Hypothalamus (tissue), 51 donors: ENCODE measurements around the gene CELF4.
A peak's percentile ranks its signal among the peaks of the same experiment; 100 is the strongest.

Source experiments
- DNase-seq, 51 donors: peaks; one replicate each; lab custom pipeline; 2025; lab: John Stamatoyannopoulos, UW

The CELF4 gene

DNA sequence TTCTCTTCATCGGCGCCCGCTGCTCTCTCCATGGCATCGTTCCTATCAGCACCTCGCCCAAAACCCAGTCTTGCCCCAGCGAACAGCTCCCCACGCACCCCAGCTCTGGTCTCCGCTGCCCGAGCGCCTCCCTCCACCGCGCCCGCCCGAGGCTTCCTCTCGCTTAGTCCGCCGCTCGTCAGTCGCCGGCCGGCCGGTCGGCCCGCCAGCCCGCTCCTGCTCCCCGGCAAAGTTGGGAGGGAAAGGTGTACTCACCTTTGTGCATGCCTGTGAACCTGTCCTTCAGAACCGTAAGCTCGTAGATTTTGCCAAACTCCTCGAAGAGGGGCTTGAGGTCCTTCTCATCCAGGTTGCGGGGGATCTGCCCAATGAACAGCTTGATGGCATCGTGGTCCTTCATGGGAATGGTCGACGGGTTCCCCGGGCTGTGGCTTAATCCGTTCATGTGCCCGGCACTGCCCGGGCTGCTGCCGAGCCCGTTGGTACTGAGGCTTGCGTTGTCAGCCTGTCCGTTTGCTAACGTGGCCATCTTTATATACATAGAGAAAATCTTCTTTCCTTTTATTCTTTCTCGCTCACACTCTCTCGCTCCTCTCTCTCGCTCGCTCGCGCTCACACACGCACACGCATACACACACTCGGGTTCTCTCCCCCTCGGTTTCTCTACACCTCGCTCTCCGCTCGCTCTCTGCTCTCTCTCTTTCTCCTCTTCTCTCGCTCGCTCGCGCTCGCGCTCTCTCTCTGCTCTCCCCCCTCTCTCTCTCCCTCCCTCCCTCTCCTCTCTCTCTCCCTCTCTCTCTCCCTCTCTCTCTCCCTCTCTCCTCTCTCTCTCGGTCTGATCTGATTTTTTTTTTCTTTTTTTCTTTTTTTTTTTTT is at the start of gene CELF4:
CELF4 (minus strand) TSS at position 698 of the 876 bp plus-strand sequence.
- peak in 17 of 51 donors; percentile 24 to 64 (median 44) for DNase-seq

GRCh38 chr18:37613253-37613565 is 47.6 kb upstream of the CELF4 start:
- DNase-seq = no peak

DNA sequence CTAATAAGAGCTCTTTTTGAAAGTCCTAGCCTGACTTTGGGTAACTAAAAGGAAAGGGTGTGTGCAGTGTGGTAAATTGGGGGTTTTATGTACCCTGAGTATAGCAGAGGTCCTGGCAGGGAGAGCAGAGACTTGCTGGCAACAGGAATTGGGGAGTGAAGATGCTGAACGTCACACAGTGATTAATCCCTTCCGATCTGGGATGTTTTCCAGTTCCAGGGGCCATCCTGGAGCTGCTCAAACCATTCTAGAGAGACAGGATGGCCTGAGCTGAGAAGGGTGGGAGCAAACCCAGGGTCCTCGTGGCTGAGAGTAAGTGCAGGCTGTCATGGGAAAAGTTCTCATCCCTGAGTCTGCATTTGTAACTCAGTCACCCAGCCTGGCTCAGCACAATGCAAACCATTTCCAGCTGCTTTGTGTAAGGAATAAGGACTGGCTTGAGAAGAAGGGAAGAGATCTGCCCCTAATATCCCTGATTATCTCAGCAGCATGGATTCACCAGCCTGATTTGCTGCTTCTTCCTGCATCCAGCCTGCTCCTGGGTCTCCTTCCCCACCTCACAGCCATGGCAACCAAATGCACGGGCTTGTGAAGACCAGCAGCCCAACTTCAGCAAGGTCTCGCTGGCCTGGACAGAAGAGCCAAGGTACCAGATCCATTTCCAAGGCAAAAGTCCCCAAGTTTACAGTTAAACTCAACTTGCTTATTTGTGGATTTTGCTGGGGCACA is 47.1 kb upstream of the CELF4 start:
- DNase-seq = peak in 1 of 51 donors; percentile 5

GRCh38 chr18:37611614-37612279 is 46.1 kb upstream of the CELF4 start:
- no peak for DNase-seq

DNA sequence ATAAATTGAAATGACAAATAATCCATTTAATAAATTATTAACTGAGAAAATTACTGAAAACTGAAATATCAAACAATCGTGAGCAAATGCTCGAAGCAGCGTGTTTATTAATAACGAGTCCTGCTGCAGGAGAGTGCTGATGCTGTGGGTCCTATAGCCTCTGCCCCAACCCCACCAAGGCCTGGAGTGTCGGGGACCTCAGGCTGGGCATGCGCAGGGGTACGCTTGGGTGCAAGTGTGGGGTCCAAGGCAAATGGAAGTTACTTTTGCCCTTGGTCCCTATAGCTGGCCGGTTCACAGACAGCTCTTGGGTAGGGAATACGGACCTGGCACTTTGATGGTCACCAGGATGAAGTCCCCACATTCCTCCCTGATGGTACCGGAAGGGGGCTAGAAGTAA is 43.3 kb upstream of the CELF4 start:
- no peak for DNase-seq

- no peak for DNase-seq
These were observed 41.7 kb upstream of the CELF4 start for GRCh38 chr18:37607281-37607680.

- no peak for DNase-seq
These were observed 38.4 kb upstream of the CELF4 start for GRCh38 chr18:37604032-37604431.

- DNase-seq = no peak
These were observed 33.6 kb upstream of the CELF4 start for GRCh38 chr18:37598966-37599896.

DNA sequence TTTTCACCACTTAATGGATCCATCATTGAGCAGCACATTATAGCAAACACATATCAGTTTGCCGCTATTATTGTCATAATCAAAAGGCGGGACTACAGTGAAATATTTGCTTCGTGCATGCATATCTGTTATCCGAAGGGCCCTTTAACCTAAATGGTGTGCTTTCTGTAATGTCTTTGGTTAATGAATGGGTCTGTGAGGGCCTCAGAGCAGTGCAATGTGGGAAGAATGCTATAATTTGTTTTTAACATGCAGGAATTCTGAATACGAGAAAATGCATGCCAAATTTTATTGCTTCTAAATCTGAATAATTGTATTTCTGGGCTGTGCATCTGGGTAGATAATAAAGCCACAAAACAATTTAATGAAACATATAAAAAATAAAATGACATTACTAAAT is 32.8 kb upstream of the CELF4 start:
- DNase-seq = no peak

GRCh38 chr18:37590346-37590745 is 24.7 kb upstream of the CELF4 start:
- DNase-seq = no peak

GRCh38 chr18:37588289-37588688 is 22.7 kb upstream of the CELF4 start:
- DNase-seq = no peak

- no peak for DNase-seq
These were observed 21.1 kb upstream of the CELF4 start for GRCh38 chr18:37586656-37587225.

- no peak for DNase-seq
These were observed 19.5 kb upstream of the CELF4 start for GRCh38 chr18:37584952-37585695.

DNA sequence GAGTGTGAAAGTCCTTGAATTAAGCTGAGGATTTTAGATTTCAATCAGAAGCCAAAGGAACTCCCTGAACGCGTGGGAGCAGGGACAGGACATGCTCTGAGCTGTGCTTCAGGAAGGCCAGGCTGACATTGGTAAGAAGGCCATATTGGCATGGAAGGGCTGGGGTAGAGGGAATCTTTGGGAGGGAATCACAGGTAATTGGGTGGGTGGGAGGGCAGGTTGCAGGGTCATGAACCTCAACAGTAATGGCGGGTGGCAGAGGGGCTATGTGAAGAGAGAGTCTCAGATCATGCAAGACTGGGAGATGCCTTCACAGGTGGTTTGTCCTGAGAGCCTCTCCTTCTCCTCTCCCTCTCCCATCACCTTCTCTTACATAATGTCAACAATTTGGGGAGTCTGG is 18.6 kb upstream of the CELF4 start:
- DNase-seq = no peak

DNA sequence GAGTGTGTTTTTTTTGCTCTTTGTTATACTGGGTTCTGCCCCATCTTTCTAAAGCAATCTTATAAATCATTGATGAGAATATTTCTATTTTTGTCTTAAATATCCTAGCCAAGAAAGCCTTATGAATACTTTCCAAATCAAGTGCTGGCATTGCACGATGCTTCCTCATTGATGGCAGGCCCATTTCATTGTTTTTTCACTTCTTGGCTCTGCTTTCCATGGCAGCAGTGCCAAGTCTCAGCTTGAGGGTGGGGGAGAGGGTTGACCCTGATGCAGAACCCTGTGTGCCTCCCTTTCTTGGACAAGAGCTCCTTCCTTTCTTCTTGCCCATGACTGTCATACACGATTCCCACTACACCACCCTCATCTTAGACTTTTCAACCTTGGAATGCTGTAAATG is 16.7 kb upstream of the CELF4 start:
- peak in 4 of 51 donors; percentile 21 to 61 (median 25) for DNase-seq

DNA sequence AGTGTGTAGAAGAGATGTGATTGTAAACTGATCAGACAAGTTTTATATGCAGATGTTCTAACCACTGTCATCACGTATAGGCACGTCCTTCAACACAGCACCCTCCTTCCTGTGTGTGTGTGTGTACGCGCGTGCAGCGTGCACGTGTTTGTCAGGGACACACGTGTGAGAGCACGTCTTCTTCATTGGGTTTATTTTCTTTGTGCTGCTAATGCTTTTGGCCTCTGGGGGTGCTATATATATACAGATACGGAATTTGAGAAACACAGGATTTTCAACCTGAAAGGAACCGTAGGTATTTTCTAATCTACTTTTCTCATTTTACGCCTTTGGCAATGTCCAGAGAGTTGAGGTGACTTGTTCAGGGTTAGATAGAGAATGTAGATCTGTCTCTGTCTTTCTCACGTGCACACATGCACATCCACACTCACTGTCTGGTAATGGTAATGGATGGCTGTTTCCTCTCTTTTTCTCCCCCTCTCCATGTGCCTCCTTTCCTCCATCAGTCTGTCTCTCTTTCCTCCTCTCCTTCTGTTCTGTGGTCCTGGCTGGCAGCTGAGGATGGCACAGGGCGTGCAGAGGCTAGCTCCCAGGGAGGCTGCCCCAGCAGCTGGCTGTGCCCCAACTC is 13.4 kb upstream of the CELF4 start:
- peak in 2 of 51 donors; percentile 25 to 51 for DNase-seq

DNA sequence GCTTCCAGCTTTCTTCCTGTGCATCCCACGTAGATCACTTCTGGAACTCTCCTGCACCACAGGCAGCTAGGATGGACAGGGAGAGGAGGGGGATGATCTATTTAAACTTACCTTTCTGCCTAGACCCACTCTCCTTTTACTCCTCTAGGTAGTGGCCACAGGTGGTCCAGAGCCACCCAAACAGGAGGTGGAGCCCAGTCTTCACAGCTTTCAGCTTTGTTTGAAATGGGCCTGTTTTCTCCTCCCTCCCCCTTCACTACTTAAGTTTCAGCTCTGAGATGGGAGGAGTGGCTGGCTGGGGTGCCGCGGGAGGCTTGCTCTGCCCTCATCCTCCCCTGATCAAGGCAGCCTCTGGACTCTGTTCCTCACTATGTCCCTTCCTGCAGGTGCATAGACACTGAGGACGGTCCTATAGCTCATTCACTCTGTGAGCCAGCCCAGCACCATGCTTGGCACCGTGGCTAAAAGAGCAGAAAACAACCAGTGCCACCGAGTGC is 12.6 kb upstream of the CELF4 start:
- no peak for DNase-seq

DNA sequence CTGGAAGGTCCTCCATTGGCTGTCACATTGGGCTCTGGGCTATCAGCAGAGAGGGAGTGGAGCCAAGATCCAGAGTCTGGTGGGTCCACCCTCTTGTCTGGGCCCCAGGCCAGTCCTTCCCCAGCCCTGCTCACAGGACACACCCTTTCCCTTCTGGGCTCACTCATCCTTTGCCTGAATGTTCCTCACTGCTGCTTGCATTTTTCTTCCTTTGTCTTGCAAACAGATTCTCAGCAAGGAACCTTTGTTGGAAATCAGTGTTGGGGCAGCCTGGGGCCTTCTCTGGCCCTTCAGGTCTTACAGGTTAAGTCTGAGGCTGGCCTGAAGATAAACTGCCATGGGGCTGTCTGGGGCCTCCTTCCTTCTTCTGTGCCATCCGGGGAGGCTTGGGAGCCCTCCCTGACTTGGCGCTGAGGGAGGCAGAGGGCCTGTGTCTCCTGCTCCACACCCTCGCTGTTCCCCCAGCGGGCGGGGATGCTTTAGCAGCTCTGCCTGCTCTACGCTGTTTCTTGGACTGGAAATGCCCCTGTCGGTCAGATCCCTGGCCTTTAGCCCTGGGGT is 11.5 kb upstream of the CELF4 start:
- DNase-seq = no peak
